ENCODE results near the gene TJAP1.
"Not testable (repeated sequence)": the region's sequence is repeated elsewhere in the genome, so short reads cannot be mapped to it uniquely, and the experiment has no call there.

Gene TJAP1

GRCh38 chr6:43522547-43523261 lies 45.3 kb downstream of the TJAP1 start:
- Histone ChIP-seq H3K36me3 (ENCODE audit: insufficient read depth, low read depth, low read length) (peaks cover 88% of the 10 kb centered on the region), H3K9ac (ENCODE audit: low read depth, low read length) (no peak overlapping the region), H3K4me3 (ENCODE audit: low read length) (no peak overlapping the region), H3K4me1 (ENCODE audit: insufficient read depth, low read length) (peaks cover 6% of the 10 kb centered on the region), H3K27ac (ENCODE audit: low read length) (no peak overlapping the region), H3K27me3 (ENCODE audit: insufficient read depth, low read length) (no peaks in the 10 kb centered on the region), H3K9me3 (ENCODE audit: insufficient read depth, low read depth, low read length) (no peaks in the 10 kb centered on the region)

DNA sequence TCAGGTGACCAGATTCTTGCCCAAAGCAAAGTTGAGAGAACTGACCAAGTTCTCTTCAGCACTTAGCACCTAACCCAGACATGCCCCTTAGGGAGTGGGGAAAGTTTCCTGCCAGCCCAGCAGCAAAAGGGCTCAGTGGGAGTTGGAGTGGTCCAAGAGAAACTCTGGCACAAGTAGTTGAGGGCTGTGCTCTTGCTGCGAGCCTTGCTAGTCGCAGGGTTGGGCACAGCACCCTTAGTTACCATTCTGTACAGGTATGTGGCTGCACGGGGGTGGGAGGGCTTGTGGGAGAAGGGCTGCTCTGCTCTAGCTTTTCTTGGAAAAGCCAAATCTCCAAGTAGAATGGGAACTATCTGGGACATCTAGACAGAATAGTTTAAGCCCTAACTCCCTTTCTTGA lies 45.9 kb downstream of the TJAP1 start:
- Histone ChIP-seq H3K9ac (ENCODE audit: low read depth, low read length) (no peak overlapping the region), H3K4me1 (ENCODE audit: insufficient read depth, low read length) (peaks cover under 1% of the 10 kb centered on the region), H3K4me3 (ENCODE audit: low read length) (no peak overlapping the region), H3K27me3 (ENCODE audit: insufficient read depth, low read length) (no peaks in the 10 kb centered on the region), H3K36me3 (ENCODE audit: insufficient read depth, low read depth, low read length) (peaks cover 93% of the 10 kb centered on the region), H3K27ac (ENCODE audit: low read length) (no peak overlapping the region), H3K9me3 (ENCODE audit: insufficient read depth, low read depth, low read length) (no peaks in the 10 kb centered on the region)

DNA sequence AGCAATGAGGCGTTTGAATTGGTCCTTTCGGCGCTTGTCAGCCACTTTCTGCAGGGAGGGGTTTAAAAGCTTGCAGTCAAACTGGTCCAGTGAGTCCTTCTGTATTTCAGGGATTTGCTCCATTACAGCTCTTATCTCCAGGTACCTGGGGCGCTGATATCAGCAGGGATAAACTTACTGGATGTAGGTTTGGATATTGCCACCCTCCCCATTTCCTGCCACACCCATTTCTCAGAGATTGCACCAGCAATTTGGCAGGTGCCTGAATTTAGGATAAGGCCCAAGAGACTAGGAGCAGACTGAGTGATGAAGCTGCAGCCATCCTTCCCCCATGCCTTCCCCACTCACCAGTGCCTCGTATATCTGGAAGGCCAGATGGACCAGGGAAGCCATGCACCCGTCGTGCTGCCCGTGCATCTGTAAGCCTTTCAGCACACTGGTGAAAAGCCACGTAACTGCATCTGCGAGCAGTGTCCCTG lies 47.2 kb downstream of the TJAP1 start:
- no peaks in the 10 kb centered on the region for H3K4me1 ChIP-seq (ENCODE audit: insufficient read depth, low read length)
- H3K4me3 ChIP-seq (ENCODE audit: low read length), result no peak overlapping the region
- H3K36me3 ChIP-seq (ENCODE audit: insufficient read depth, low read depth, low read length), result peaks cover 97% of the 10 kb centered on the region
- H3K9ac ChIP-seq (ENCODE audit: low read depth, low read length), result no peak overlapping the region
- H3K27ac ChIP-seq (ENCODE audit: low read length), result no peak overlapping the region
- no peaks in the 10 kb centered on the region for H3K27me3 ChIP-seq (ENCODE audit: insufficient read depth, low read length)
- no peaks in the 10 kb centered on the region for H3K9me3 ChIP-seq (ENCODE audit: insufficient read depth, low read depth, low read length)

- no peak overlapping the region for H3K9ac ChIP-seq (ENCODE audit: low read depth, low read length)
- no peak overlapping the region for H3K27ac ChIP-seq (ENCODE audit: low read length)
- no peaks in the 10 kb centered on the region for H3K4me1 ChIP-seq (ENCODE audit: insufficient read depth, low read length)
- H3K9me3 ChIP-seq (ENCODE audit: insufficient read depth, low read depth, low read length), result no peaks in the 10 kb centered on the region
- H3K36me3 ChIP-seq (ENCODE audit: insufficient read depth, low read depth, low read length), result peaks cover 89% of the 10 kb centered on the region
- no peaks in the 10 kb centered on the region for H3K27me3 ChIP-seq (ENCODE audit: insufficient read depth, low read length)
- H3K4me3 ChIP-seq (ENCODE audit: low read length), result no peak overlapping the region
Observed at GRCh38 chr6:43532201-43532600, 54.8 kb downstream of the TJAP1 start.

DNA sequence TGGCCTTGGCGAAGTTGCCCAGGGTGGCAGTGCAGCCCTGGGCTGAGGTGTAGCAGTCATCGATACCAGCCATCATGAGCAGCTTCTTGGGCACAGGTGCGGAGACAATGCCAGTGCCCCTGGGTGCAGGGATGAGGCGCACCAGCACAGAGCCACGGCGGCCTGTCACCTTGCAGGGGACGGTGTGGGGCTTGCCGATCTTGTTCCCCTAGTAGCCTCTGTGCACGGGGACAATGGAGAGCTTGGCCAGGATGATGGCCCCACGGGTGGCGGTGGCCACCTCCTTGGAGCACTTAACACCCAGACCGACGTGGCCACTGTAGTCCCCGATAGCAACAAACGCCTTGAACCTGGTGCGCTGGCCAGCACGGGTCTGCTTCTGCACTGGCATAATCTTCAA lies 61.6 kb downstream of the TJAP1 start:
- H3K4me1 ChIP-seq (ENCODE audit: insufficient read depth, low read length); H3K4me3 ChIP-seq (ENCODE audit: low read length); H3K9ac ChIP-seq (ENCODE audit: low read depth, low read length); H3K27ac ChIP-seq (ENCODE audit: low read length); H3K27me3 ChIP-seq (ENCODE audit: insufficient read depth, low read length); H3K9me3 ChIP-seq (ENCODE audit: insufficient read depth, low read depth, low read length): not testable (repeated sequence)
- H3K36me3 ChIP-seq (ENCODE audit: insufficient read depth, low read depth, low read length), result peaks cover 79% of the 10 kb centered on the region

GRCh38 chr6:43539409-43539808 lies 62.0 kb downstream of the TJAP1 start:
- H3K9me3 ChIP-seq (ENCODE audit: insufficient read depth, low read depth, low read length); H3K4me1 ChIP-seq (ENCODE audit: insufficient read depth, low read length); H3K4me3 ChIP-seq (ENCODE audit: low read length); H3K27ac ChIP-seq (ENCODE audit: low read length); H3K27me3 ChIP-seq (ENCODE audit: insufficient read depth, low read length); H3K9ac ChIP-seq (ENCODE audit: low read depth, low read length): not testable (repeated sequence)
- peaks cover 79% of the 10 kb centered on the region for H3K36me3 ChIP-seq (ENCODE audit: insufficient read depth, low read depth, low read length)

GRCh38 chr6:43540507-43540906 lies 63.1 kb downstream of the TJAP1 start:
- H3K36me3 ChIP-seq (ENCODE audit: insufficient read depth, low read depth, low read length), result peaks cover 81% of the 10 kb centered on the region
- no peak overlapping the region for H3K27ac ChIP-seq (ENCODE audit: low read length)
- no peaks in the 10 kb centered on the region for H3K9me3 ChIP-seq (ENCODE audit: insufficient read depth, low read depth, low read length)
- H3K9ac ChIP-seq (ENCODE audit: low read depth, low read length), result no peak overlapping the region
- H3K27me3 ChIP-seq (ENCODE audit: insufficient read depth, low read length), result no peaks in the 10 kb centered on the region
- no peak overlapping the region for H3K4me3 ChIP-seq (ENCODE audit: low read length)
- H3K4me1 ChIP-seq (ENCODE audit: insufficient read depth, low read length), result no peaks in the 10 kb centered on the region

DNA sequence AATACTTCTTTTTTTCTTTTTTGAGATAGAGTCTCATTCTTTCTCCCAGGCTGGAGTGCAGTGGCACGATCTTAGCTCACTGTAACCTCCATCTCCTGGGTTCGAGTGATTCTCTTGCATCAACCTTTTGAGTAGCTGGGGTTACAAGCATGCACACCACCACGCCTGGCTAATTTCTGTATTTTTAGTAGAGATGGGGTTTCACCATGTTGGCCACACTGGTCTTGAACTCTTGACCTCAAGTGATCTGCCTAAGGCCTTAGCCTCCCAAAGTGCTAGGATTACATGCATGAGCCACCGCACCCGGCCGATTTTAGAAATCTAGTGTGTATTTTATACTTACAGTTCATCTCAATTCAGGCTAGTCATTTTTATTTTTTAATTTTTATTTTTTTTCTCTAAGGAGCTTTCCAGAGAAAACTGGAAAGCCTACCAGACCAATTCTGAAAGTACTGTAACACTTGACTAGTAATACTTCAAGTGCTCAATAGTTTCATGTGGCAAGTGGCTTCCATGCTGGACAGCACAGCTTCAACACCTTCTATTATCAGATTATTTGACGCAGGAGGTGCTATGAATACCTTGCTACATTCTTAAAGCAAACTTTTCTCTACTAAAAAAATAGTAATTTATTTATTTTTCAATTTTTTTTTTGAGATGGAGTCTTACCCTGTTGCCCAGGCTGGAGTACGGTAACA lies 64.6 kb downstream of the TJAP1 start:
- no peaks in the 10 kb centered on the region for H3K9me3 ChIP-seq (ENCODE audit: insufficient read depth, low read depth, low read length)
- H3K9ac ChIP-seq (ENCODE audit: low read depth, low read length), result no peak overlapping the region
- H3K36me3 ChIP-seq (ENCODE audit: insufficient read depth, low read depth, low read length), result peaks cover 86% of the 10 kb centered on the region
- H3K4me1 ChIP-seq (ENCODE audit: insufficient read depth, low read length), result no peaks in the 10 kb centered on the region
- no peak overlapping the region for H3K27ac ChIP-seq (ENCODE audit: low read length)
- H3K27me3 ChIP-seq (ENCODE audit: insufficient read depth, low read length), result no peaks in the 10 kb centered on the region
- no peak overlapping the region for H3K4me3 ChIP-seq (ENCODE audit: low read length)

DNA sequence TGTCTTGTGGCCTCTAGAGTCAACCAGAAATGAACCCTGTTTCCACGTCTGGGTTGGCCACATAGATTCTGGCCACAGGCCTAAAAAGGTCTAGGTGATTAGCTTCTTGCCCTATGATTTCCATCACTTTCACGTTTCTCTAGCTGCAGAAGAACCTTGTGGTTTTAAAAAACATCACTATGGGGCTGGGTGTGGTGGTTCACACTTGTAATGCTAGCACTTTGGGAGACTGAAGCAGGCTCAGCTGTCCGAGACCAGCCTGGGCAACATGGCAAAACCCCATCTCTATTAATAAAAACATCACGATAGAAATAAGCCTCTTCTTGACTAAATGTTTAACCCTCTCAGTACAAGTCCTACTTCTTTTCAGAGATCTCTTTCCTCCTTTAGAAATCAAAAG lies 67.1 kb downstream of the TJAP1 start:
- Histone ChIP-seq H3K27me3 (ENCODE audit: insufficient read depth, low read length) (no peaks in the 10 kb centered on the region), H3K27ac (ENCODE audit: low read length) (no peak overlapping the region), H3K9ac (ENCODE audit: low read depth, low read length) (no peak overlapping the region), H3K9me3 (ENCODE audit: insufficient read depth, low read depth, low read length) (no peaks in the 10 kb centered on the region), H3K4me3 (ENCODE audit: low read length) (no peak overlapping the region), H3K36me3 (ENCODE audit: insufficient read depth, low read depth, low read length) (peaks cover 93% of the 10 kb centered on the region), H3K4me1 (ENCODE audit: insufficient read depth, low read length) (no peaks in the 10 kb centered on the region)

- Histone ChIP-seq H3K9me3 (ENCODE audit: insufficient read depth, low read depth, low read length) (no peaks in the 10 kb centered on the region), H3K27ac (ENCODE audit: low read length) (no peak overlapping the region), H3K9ac (ENCODE audit: low read depth, low read length) (no peak overlapping the region), H3K4me1 (ENCODE audit: insufficient read depth, low read length) (no peaks in the 10 kb centered on the region), H3K36me3 (ENCODE audit: insufficient read depth, low read depth, low read length) (peaks cover 98% of the 10 kb centered on the region), H3K4me3 (ENCODE audit: low read length) (no peak overlapping the region), H3K27me3 (ENCODE audit: insufficient read depth, low read length) (no peaks in the 10 kb centered on the region)
Observed at GRCh38 chr6:43547222-43547621, 69.9 kb downstream of the TJAP1 start.
